ENCODE measurements around the gene RASGEF1C.
"Not testable (repeated sequence)": the region's sequence is repeated elsewhere in the genome, so short reads cannot be mapped to it uniquely, and the experiment has no call there.

- TF ChIP-seq, protein P1, sequence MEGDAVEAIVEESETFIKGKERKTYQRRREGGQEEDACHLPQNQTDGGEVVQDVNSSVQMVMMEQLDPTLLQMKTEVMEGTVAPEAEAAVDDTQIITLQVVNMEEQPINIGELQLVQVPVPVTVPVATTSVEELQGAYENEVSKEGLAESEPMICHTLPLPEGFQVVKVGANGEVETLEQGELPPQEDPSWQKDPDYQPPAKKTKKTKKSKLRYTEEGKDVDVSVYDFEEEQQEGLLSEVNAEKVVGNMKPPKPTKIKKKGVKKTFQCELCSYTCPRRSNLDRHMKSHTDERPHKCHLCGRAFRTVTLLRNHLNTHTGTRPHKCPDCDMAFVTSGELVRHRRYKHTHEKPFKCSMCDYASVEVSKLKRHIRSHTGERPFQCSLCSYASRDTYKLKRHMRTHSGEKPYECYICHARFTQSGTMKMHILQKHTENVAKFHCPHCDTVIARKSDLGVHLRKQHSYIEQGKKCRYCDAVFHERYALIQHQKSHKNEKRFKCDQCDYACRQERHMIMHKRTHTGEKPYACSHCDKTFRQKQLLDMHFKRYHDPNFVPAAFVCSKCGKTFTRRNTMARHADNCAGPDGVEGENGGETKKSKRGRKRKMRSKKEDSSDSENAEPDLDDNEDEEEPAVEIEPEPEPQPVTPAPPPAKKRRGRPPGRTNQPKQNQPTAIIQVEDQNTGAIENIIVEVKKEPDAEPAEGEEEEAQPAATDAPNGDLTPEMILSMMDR (IDR thresholded peaks at IDR 0.05; ENCODE audit: insufficient read depth, low read length, poor library complexity, severe bottlenecking), result not testable (repeated sequence)
- TF ChIP-seq EZH2phosphoT487 (conservative IDR thresholded peaks at IDR 0.05; ENCODE audit: low read length), result not testable (repeated sequence)
Observed at GRCh38 chr5:180126156-180126555, 82.9 kb downstream of the RASGEF1C start.
